A673 (cell line): Measurements from ENCODE around the gene ZNF366. TPM values are rescaled to one million over a fixed set of nuclear protein-coding genes. Genes with fewer than 3 reads are reported as not detected.

Source experiments
- BruUV-seq: library from RNA; stranded (reverse); fragments of 400-500 nt; replicated peaks from 2 replicates; lab custom pipeline; 2021; lab: Mats Ljungman, UMichigan
- CTCF ChIA-PET: fragments of 300-600 bp; sonication (Branson Sonifier 250); formaldehyde crosslinking; loops from one replicate; lab custom pipeline; 2022; ENCODE audit warnings: antibody characterized with exemption; lab: Charles Lee
- POLR2A ChIA-PET: fragments of 300-600 bp; sonication (Branson Sonifier 250); formaldehyde crosslinking; loops from one replicate; lab custom pipeline; 2022; ENCODE audit warnings: antibody characterized with exemption; ENCODE audit not compliant: low non-redundant PET; lab: Charles Lee
- DNase-seq: peaks from one replicate; pipeline ENCODE4 v3.0.0-alpha.2; 2015; ENCODE audit warnings: low spot score
- H3K27ac ChIP-seq: fragments of 200-600 bp; sonication (generic); 2 replicates; pipeline ENCODE4 v1.5.1; 2016; ENCODE audit warnings: mixed run types, low read depth, mild to moderate bottlenecking, mixed read lengths, antibody characterized with exemption, low read length; ENCODE audit not compliant: poor library complexity, severe bottlenecking
- H3K27me3 ChIP-seq: fragments of 200-600 bp; sonication (generic); replicated peaks from 2 replicates; pipeline ENCODE4 v1.6.1; 2017; ENCODE audit warnings: mixed run types, low read depth, mild to moderate bottlenecking, mixed read lengths, antibody characterized with exemption, low read length; ENCODE audit not compliant: insufficient read depth, poor library complexity
- H3K36me3 ChIP-seq: fragments of 200-600 bp; sonication (generic); 2 replicates; pipeline ENCODE4 v1.6.1; 2016; ENCODE audit warnings: mixed run types, mild to moderate bottlenecking, mixed read lengths, antibody characterized with exemption, low read length; ENCODE audit not compliant: insufficient read depth, poor library complexity, severe bottlenecking
- H3K4me1 ChIP-seq: fragments of 200-600 bp; sonication (generic); 2 replicates; pipeline ENCODE4 v1.6.1; 2017; ENCODE audit warnings: mixed run types, mild to moderate bottlenecking, mixed read lengths, antibody characterized with exemption, low read length; ENCODE audit not compliant: insufficient read depth, poor library complexity, severe bottlenecking
- H3K4me3 ChIP-seq: fragments of 200-600 bp; sonication (generic); 2 replicates; pipeline ENCODE4 v1.5.1; 2016; ENCODE audit warnings: low read depth, mixed run types, mild to moderate bottlenecking, mixed read lengths, low read length; ENCODE audit not compliant: poor library complexity, severe bottlenecking
- H3K9me3 ChIP-seq: fragments of 200-600 bp; sonication (generic); 2 replicates; pipeline ENCODE4 v1.6.1; 2016; ENCODE audit warnings: mixed run types, low read depth, mild to moderate bottlenecking, mixed read lengths, antibody characterized with exemption, low read length; ENCODE audit not compliant: poor library complexity, severe bottlenecking
- EZH2 ChIP-seq: fragments of 200-600 bp; sonication (generic); IDR thresholded peaks from 2 replicates; pipeline ENCODE4 v1.6.1; 2017; ENCODE audit warnings: borderline replicate concordance, low read depth, mild to moderate bottlenecking, mixed read lengths, antibody characterized with exemption, low read length; ENCODE audit not compliant: poor library complexity, severe bottlenecking
- intact Hi-C: fragments of 100-400 bp; cut with micrococcal nuclease; formaldehyde crosslinking; loops from one replicate; pipeline ENCODE4 v1.10.0; 2022; ENCODE audit not compliant: unreplicated experiment
- total RNA-seq: library from RNA; stranded (reverse); gene quantifications from 2 replicates; pipeline ENCODE4 v1.2.3, GENCODE V29; 2021
- TF ChIP-seq, protein P1 (sequence below): fragments of 300-800, 200-600 bp; sonication (generic); conservative IDR thresholded peaks from 2 replicates; pipeline ENCODE4 v1.5.1; 2017; ENCODE audit warnings: low read depth, mild to moderate bottlenecking, antibody characterized with exemption, low read length, moderate library complexity, mixed read lengths

Gene ZNF366
- total RNA-seq, 1 experiment from 2014 or later = not detected

- BruUV-seq = no TSS peak
- ChIA-PET POLR2A (no interaction called here), CTCF (no interaction called here)
- TF ChIP-seq, protein P1, sequence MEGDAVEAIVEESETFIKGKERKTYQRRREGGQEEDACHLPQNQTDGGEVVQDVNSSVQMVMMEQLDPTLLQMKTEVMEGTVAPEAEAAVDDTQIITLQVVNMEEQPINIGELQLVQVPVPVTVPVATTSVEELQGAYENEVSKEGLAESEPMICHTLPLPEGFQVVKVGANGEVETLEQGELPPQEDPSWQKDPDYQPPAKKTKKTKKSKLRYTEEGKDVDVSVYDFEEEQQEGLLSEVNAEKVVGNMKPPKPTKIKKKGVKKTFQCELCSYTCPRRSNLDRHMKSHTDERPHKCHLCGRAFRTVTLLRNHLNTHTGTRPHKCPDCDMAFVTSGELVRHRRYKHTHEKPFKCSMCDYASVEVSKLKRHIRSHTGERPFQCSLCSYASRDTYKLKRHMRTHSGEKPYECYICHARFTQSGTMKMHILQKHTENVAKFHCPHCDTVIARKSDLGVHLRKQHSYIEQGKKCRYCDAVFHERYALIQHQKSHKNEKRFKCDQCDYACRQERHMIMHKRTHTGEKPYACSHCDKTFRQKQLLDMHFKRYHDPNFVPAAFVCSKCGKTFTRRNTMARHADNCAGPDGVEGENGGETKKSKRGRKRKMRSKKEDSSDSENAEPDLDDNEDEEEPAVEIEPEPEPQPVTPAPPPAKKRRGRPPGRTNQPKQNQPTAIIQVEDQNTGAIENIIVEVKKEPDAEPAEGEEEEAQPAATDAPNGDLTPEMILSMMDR = no peak
- TF ChIP-seq EZH2 = no peak
- Histone ChIP-seq H3K4me1 (no peaks in the 10 kb centered on the region), H3K4me3 (no peak overlapping the region), H3K27me3 (peaks cover 4% of the 10 kb centered on the region), H3K27ac (no peak overlapping the region), H3K9me3 (no peaks in the 10 kb centered on the region), H3K36me3 (no peaks in the 10 kb centered on the region)
- intact Hi-C loops = no loop called here
- DNase-seq = no peak
Measured at GRCh38 chr5:72477644-72478043, 29.6 kb downstream of the ZNF366 start.

DNA sequence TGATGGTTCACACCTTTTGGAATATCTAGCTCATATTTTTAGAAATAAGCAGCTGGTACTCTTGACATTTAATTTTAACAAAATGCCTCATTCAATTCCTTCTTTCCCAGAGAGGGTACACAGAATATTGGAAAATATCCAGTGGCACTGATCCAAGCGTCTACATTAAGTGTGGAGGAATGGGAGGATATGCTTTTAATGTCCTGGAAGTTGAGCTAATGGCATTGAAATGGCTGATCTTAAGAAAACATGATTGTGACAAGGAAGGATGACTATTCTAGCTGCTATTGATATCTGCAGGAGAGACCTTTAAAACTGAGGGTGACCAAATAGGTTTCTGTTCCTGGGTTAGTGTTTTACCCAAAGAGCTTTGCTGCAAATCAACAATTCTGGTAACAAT is 30.0 kb downstream of the ZNF366 start:
- no peak for TF ChIP-seq EZH2
- TF ChIP-seq, protein P1 = no peak
- Histone ChIP-seq H3K36me3 (no peaks in the 10 kb centered on the region), H3K27me3 (peaks cover 4% of the 10 kb centered on the region), H3K4me3 (no peak overlapping the region), H3K9me3 (no peaks in the 10 kb centered on the region), H3K27ac (no peak overlapping the region), H3K4me1 (no peaks in the 10 kb centered on the region)
- no TSS peak for BruUV-seq
- no peak for DNase-seq
- POLR2A ChIA-PET = no interaction called here
- intact Hi-C loops = no loop called here
- CTCF ChIA-PET = no interaction called here

DNA sequence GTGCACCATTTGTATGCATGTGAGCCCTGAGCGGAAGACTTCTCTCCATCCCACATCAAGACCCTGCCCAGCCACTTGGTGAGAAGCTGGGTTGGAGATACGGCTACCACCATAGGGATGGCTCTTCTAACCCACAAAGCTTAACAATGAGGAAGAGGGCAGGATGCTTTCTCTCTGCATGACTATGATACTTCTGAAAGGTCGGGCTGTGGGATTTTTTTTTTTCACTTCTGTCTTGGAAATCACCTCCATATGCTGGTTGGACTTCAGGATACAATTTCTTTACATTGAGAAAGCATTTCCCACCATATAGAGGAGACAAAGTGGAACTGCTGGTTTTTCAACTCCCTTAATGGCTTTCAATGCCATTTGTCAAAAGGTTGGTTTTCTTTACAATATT is 30.5 kb downstream of the ZNF366 start:
- no peak for DNase-seq
- Histone ChIP-seq H3K36me3 (no peaks in the 10 kb centered on the region), H3K4me3 (no peak overlapping the region), H3K27ac (no peak overlapping the region), H3K4me1 (no peaks in the 10 kb centered on the region), H3K27me3 (peaks cover 4% of the 10 kb centered on the region), H3K9me3 (no peaks in the 10 kb centered on the region)
- no TSS peak for BruUV-seq
- intact Hi-C loops = no loop called here
- ChIA-PET POLR2A (no interaction called here), CTCF (no interaction called here)
- no peak for TF ChIP-seq EZH2
- TF ChIP-seq, protein P1 = no peak
